GM18951 (cell line): ENCODE results near the gene PIGC.

ENCODE experiments used
- POLR2A ChIP-seq: IDR thresholded peaks from 4 replicates; pipeline ENCODE4 v1.6.1; 2011; ENCODE audit warnings: mild to moderate bottlenecking; ENCODE audit not compliant: insufficient read length, insufficient read depth; ENCODE audit errors: extremely low read depth
- in situ Hi-C: fragments of 300-500 bp; cut with MboI; formaldehyde crosslinking; loops from one replicate; pipeline ENCODE4 v1.12.0; 2022; ENCODE audit warnings: low sequenced_read_pairs, mixed read lengths, inconsistent platforms; ENCODE audit not compliant: unreplicated experiment

Gene PIGC

DNA sequence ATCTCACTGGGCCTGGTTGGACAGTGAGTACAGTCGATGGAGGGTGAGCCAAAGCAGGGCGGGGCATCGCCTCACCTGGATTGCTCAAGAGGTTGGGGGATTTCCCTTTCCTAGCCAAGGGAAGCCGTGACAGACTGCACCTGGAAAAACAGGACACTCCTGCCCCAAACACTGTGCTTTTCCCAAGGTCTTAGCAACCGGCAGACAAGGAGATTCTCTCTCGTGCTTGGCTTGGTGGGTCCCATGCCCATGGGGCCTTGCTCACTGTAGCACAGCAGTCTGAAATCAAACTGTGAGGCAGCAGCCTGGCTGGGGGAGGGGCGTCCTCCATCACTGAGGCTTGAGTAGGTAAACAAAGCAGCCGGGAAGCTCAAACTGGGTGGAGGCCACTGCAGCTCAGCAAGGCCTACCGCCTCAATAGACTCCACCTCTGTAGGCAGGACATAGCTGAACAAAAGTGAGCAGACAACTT lies 12.1 kb downstream of the PIGC start:
- in situ Hi-C loops = no loop called here
- no peak for TF ChIP-seq POLR2A

DNA sequence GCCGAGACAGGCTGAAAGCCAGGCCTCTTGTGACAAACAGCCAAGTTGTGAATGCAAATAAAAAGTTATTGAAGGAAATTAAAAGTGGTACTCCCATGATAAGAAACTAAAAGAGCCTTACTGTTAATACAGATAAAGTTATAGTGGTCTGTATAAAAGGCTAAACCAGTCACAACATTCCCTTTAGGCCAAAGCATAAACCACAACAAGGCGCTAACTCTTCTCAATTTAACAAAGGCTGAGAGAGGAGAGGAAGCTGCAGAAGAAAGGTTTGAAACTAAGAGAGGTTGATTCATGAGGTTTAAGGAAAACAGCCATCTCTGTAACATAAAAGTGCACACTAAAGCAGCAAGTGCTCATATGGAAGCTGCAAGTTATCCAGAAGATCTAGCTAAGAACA lies 12.7 kb downstream of the PIGC start:
- in situ Hi-C loops = no loop called here
- no peak for TF ChIP-seq POLR2A

DNA sequence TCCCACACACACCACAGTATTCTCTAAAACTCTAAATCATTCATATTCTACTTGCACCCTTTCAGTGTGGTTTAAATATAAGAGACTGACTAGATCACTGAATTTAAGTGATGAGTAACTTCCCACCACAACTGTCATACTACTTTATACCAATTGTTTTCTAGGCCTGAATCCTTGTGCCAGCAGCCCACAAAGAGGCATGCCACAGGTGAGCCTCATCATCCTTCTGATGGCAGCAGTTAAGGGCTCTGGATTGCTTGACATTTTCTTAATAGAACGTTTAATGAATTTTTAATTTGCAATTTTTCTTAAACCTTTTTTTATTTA lies 13.8 kb downstream of the PIGC start:
- in situ Hi-C loops = no loop called here
- TF ChIP-seq POLR2A = no peak

DNA sequence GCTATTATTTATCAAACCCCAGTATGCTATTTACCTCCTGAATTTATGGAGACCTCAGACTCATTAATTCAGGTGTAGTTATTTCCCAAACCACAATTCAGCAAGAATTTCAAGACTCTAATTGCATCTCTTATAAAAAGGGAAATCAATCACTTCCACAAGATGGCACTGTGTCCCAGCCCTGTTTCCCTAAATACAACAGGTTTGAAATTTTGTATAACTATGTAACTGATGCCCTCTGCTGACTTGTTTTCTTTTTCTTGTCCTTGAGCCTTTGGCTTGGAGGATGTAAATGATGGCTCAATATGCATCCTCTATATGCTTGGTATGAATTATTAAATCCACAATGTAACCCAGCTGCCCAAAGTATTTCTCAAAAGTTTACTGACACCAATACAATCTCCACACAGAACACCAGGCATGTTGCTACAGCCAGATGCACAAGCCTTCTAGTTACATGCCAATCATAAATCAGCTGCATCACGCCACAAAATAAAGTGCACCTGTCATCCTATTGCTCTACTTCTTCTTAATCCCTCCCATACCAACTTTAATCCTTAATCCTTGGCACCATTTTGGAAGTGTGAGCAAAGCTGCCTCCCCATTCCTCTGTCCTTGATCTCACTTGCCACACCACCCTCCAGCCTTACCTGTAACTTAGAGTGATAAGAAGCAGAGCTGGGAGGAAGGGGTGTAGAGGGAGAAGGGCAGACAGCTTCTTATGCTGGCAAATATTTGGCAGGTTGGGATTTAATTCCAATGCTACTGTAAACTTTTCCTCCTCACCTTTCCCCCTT lies 14.3 kb downstream of the PIGC start:
- in situ Hi-C loops = no loop called here
- TF ChIP-seq POLR2A = no peak

- no peak for TF ChIP-seq POLR2A
- in situ Hi-C loops = no loop called here
Observed at GRCh38 chr1:172427191-172427590, 16.7 kb downstream of the PIGC start.

DNA sequence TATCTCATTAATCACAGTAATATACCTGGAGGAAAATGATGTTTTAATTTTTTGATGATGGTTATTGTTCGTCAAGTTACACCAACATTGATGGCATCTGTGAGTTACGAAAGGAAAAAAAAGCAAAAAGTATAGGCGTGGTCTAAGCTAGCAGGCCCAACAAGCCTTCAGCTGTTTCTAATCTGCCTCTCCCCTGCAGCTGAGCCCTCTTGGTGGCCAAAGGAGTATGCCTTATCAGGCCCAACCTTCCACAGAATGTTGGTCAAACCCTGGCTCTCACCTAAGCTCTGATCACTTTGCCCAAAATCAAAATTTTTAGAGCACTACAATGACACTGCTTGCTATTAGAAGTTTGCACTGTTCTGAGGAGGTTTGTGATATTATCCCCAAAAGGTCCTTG lies 18.5 kb downstream of the PIGC start:
- TF ChIP-seq POLR2A = no peak
- in situ Hi-C loops = no loop called here

GRCh38 chr1:172423336-172423735 lies 20.5 kb downstream of the PIGC start:
- in situ Hi-C loops = loop anchor here (25.0 kb wide), 2 partner anchors 336 to 611 kb away; no protein-coding TSS in a partner anchor
- no peak for TF ChIP-seq POLR2A

DNA sequence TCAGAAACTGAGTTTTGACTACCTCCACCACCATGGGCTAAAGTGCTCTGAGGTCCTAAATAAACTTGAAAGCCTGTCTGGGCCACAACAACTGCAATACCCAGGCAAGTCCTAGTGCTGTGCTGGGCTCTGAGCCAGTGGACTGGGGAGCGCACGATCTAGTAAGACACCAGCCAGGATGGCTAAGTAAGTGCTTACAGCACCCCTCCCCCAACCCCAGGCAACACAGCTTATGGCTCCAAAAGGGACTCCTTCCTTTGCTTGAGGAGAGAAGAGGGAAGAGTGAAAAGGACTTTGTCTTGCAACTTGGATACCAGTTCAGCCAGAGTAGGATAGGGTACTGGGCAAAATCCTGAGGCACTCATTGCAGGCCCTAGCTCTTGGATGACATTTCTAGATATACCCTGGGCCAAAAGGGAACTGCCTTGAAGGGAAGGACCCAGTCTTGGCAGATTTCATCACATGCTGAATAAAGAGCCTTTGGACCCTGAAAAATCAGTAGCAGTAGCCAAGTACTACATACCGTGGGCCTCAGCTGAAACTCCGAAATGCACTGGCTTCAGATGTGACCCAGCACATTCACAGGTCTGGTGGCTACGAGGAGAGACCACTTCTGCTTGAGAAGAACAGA lies 21.8 kb downstream of the PIGC start:
- in situ Hi-C loops = loop anchor here (25.0 kb wide), 2 partner anchors 335 to 610 kb away; no protein-coding TSS in a partner anchor
- TF ChIP-seq POLR2A = no peak

GRCh38 chr1:172420385-172420784 lies 23.5 kb downstream of the PIGC start, which contains the start of gene C1orf105:
Gene C1orf105 (plus strand): TSS chr1:172420685. CDS start chr1:172420886, 201 bp downstream.
- in situ Hi-C loops = loop anchor here (25.0 kb wide), 2 partner anchors 333 to 608 kb away; no protein-coding TSS in a partner anchor
- no peak for TF ChIP-seq POLR2A

DNA sequence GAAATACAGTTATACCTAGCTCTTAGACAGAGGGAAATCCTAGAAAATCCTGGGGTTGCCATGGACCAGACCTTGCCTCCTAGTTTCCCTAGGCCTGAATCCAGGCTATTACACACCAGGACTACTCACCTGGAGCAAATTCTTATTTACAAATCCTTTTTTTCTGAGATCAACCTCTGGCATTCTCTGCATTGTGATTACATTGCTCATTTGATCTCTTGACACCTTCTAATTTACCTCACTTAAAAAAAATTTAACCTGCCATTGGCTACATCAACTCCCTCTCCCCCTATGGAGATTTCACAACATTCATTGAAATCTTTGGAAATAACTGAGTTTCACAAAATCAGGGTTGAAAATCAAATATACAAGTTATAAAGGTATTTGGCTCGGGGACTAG lies 26.3 kb downstream of the PIGC start:
- TF ChIP-seq POLR2A = no peak
- in situ Hi-C loops = loop anchor here (25.0 kb wide), 2 partner anchors 330 to 605 kb away; no protein-coding TSS in a partner anchor

DNA sequence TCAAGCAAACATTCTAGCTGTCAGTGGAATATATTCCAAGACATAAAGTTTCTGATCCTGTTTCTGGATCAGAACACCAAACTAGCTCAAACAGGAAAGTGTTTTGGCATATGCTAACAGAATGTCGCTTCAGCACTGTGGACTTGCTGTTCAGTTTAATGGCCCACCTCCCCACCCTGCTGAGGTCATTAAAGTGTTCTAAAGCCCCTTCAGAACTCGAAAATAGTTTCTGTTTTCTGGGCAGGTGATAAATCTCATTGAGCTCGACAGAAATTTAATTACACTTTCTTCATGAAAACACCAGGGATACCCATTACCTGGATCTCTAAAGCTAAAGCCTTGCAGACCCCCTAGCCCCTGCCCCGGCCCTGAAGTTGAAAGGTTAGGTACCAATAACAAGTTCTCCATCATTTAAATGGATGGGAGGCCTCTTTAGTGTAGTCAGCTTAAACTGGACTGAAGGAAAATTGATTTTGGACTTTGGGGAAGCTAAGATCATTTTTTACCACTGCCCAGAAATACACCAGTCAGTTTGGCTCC lies 27.3 kb downstream of the PIGC start:
- TF ChIP-seq POLR2A = no peak
- in situ Hi-C loops = loop anchor here (25.0 kb wide), 2 partner anchors 329 to 604 kb away; no protein-coding TSS in a partner anchor

GRCh38 chr1:172414331-172414730 lies 29.5 kb downstream of the PIGC start:
- TF ChIP-seq POLR2A = no peak
- in situ Hi-C loops = loop anchor here (25.0 kb wide), 2 partner anchors 327 to 602 kb away; no protein-coding TSS in a partner anchor

GRCh38 chr1:172411791-172412338 lies 32.0 kb downstream of the PIGC start:
- TF ChIP-seq POLR2A = no peak
- in situ Hi-C loops = loop anchor here (25.0 kb wide), 2 partner anchors 325 to 600 kb away; no protein-coding TSS in a partner anchor

GRCh38 chr1:172410027-172410426 lies 33.8 kb downstream of the PIGC start:
- in situ Hi-C loops = loop anchor here (25.0 kb wide), 2 partner anchors 323 to 598 kb away; no protein-coding TSS in a partner anchor
- TF ChIP-seq POLR2A = no peak
